A549 (cell line): ENCODE results near the gene DOC2A. TPM values are rescaled to one million over a fixed set of nuclear protein-coding genes. Genes with fewer than 3 reads are reported as not detected.

ENCODE experiments used
- ATAC-seq, 2 experiments: fragments of 200-7000 bp in 1 of 2; fragments of >200 bp in 1 of 2; cut with Nextera tagmentation in 1 of 2; cut with Tn5 transposase in 1 of 2; 3 replicates each; pipeline versions ENCODE4 v1.8.0 to v1.9.1; 2018 to 2020; ENCODE audit warnings: mild to moderate bottlenecking in 1 of 2, moderate library complexity in 1 of 2
- CTCF ChIA-PET: fragments of 300-600 bp; sonication (Branson Sonifier 250); formaldehyde crosslinking; extraction: SDS; loops from one replicate; lab custom pipeline; 2021; ENCODE audit warnings: antibody characterized with exemption, inconsistent platforms; lab: Yijun Ruan, JAX
- POLR2A ChIA-PET: fragments of 350-600 bp; formaldehyde crosslinking; extraction: SDS; loops from one replicate; lab custom pipeline; 2021; ENCODE audit warnings: antibody characterized with exemption, inconsistent platforms; lab: Yijun Ruan, JAX
- DNase-seq, 2 experiments: peaks; one replicate each; pipeline versions ENCODE4 v3.0.0 to v3.0.0-alpha.2; 2011 to 2016; ENCODE audit warnings: low read depth in 1 of 2, low spot score in 1 of 2
- FAIRE-seq: peaks from 2 replicates; lab custom pipeline; 2011; peaks lifted over from hg19 to GRCh38; lab: Jason Lieb, UNC
- H3K27ac ChIP-seq, 2 experiments: fragments of >200 bp; sonication (Bioruptor Twin); formaldehyde crosslinking; 3 replicates each; pipeline ENCODE4 v1.5.1; 2016 to 2017
- H3K4me1 ChIP-seq: fragments of >200 bp; sonication (Bioruptor Twin); formaldehyde crosslinking; 3 replicates; pipeline ENCODE4 v1.6.1; 2016
- H3K4me2 ChIP-seq: fragments of >200 bp; sonication (Bioruptor Twin); formaldehyde crosslinking; 3 replicates; pipeline ENCODE4 v1.6.1; 2016
- H3K4me3 ChIP-seq: fragments of >200 bp; sonication (Bioruptor Twin); formaldehyde crosslinking; 3 replicates; pipeline ENCODE4 v1.5.1; 2016
- H3K9me3 ChIP-seq: fragments of >200 bp; sonication (Bioruptor Twin); formaldehyde crosslinking; 3 replicates; pipeline ENCODE4 v1.6.1; 2016
- CBX2 ChIP-seq: fragments of 200-600 bp; sonication (generic); IDR thresholded peaks from 2 replicates; pipeline ENCODE4 v1.6.1; 2016; ENCODE audit warnings: low read depth, mild to moderate bottlenecking, borderline replicate concordance
- CHD4 ChIP-seq: fragments of 200-600 bp; sonication (generic); IDR thresholded peaks from 2 replicates; pipeline ENCODE4 v1.6.1; 2016; ENCODE audit warnings: antibody characterized with exemption, mild to moderate bottlenecking, borderline replicate concordance
- GATA3 ChIP-seq: IDR thresholded peaks from 2 replicates; pipeline ENCODE4 v1.6.1; 2012; ENCODE audit warnings: borderline replicate concordance
- NPAS2 ChIP-seq: fragments of 250-450 bp; sonication (Bioruptor Pico); IDR thresholded peaks from 2 replicates; pipeline ENCODE4 v1.8.0; 2022; ENCODE audit warnings: mild to moderate bottlenecking, moderate library complexity, borderline replicate concordance
- POLR2A ChIP-seq: IDR thresholded peaks from 2 replicates; pipeline ENCODE4 v1.6.1; 2012; ENCODE audit warnings: mild to moderate bottlenecking, low read length
- RNF2 ChIP-seq: fragments of 200-600 bp; sonication (generic); IDR thresholded peaks from 2 replicates; pipeline ENCODE4 v1.6.1; 2016; ENCODE audit warnings: low read depth, mild to moderate bottlenecking, antibody characterized with exemption, moderate library complexity, borderline replicate concordance
- WGBS: methylation state at CpG from one replicate; pipeline ENCODE4 v1.1.6; 2017; ENCODE audit errors: missing lambda C conversion rate; 5-methylcytosine and 5-hydroxymethylcytosine counted together
- polyA plus RNA-seq, 4 experiments: library from polyadenylated mRNA; depleted of rRNA in 3 of 4; stranded (reverse); fragments of >200 nt; fragmentation: RNase III in 1 of 4; extraction: RNeasy Plus Mini Kit Qiagen cat#74134 plus additional on column Dnase treatment in 1 of 4; gene quantifications; 2 replicates in 3 of 4; 3 replicates in 1 of 4; pipeline ENCODE4 v1.2.3, GENCODE V29; 2011 to 2017
- TF ChIP-seq, protein P1 (sequence below): IDR thresholded peaks from 2 replicates; pipeline ENCODE4 v1.6.1; 2012
- TF ChIP-seq, protein P2 (sequence below): fragments of 200-600 bp; sonication (generic); IDR thresholded peaks from 2 replicates; pipeline ENCODE4 v1.6.1; 2016; ENCODE audit warnings: antibody characterized with exemption, mild to moderate bottlenecking, moderate library complexity
- TF ChIP-seq, protein P3 (sequence below): fragments of >200 bp; sonication (Bioruptor Twin); formaldehyde crosslinking; IDR thresholded peaks from 2 replicates; pipeline ENCODE4 v1.6.1; 2016

Gene DOC2A
- polyA plus RNA-seq, 2 of the 4 experiments (the other 2 are of a cell fraction), result 2.5 to 5.5 TPM

DNA sequence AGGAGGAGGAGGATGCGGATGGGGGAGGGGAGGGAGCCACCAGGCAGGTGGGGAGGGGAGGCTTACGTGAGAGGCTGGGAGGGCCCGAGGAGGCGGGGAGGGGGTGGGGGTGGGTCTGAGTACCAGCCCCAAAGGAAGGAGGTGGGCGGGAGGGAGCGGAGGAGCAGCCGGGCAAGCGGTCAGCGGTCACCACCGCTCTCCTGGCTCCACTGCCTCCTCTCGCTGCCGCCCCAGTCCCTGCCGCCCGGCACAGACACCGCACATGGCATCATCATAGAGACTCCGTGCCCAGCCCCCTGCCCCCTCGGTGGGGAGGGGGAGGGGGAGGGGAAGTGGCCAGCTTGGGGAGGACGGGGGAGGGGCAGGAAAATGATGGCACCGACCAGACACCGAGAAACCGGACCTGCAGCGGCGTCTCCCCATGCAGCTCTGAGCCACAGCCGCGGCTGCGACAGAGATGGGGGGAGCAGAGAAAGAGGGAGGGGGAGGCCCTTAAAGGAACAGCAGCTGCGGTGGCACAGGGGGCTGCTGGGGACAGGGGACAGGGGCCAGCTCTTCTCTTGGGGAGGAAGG is 20.1 kb upstream of the DOC2A start, which contains the start of gene TLCD3B:
TLCD3B (minus strand) TSS at position 431 of the 573 bp plus-strand sequence. CDS start 744 bp downstream, outside the sequence.
- ChIA-PET CTCF (interaction anchor here (0.6 to 5.0 kb wide), 34 partner anchors 8 to 427 kb away, joined by 3 to 61 read pairs (median 9); partner anchors contain the start of genes ALDOA, C16orf92, CDIPT and MVP), POLR2A (no interaction called here)
- Histone ChIP-seq H3K4me2 (peak within 1 kb of the TSS; percentile 79), H3K9me3 (no peaks in the 10 kb centered on the region), H3K4me3 (peak within 1 kb of the TSS; percentile 34), H3K27ac (peak within 1 kb of the TSS in 1 of 2 experiments; percentile 75; a peak in 3 of 6 replicates), H3K4me1 (0 out of 3 replicates have a peak, but pooled peaks cover 7% of the 10 kb centered on the region)
- ATAC-seq, result peak; percentile 28 to 49; a peak in 4 of 6 replicates
- TF ChIP-seq, protein P1, sequence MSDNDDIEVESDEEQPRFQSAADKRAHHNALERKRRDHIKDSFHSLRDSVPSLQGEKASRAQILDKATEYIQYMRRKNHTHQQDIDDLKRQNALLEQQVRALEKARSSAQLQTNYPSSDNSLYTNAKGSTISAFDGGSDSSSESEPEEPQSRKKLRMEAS, result no peak
- TF ChIP-seq RNF2 (no peak), GATA3 (no peak), NPAS2 (CRISPR knock-in tag) (no peak)
- no peak for FAIRE-seq
- DNase-seq, result no peak
- whole genome bisulfite sequencing, result 9% methylated on average over 17 of the region's 27 CpGs

DNA sequence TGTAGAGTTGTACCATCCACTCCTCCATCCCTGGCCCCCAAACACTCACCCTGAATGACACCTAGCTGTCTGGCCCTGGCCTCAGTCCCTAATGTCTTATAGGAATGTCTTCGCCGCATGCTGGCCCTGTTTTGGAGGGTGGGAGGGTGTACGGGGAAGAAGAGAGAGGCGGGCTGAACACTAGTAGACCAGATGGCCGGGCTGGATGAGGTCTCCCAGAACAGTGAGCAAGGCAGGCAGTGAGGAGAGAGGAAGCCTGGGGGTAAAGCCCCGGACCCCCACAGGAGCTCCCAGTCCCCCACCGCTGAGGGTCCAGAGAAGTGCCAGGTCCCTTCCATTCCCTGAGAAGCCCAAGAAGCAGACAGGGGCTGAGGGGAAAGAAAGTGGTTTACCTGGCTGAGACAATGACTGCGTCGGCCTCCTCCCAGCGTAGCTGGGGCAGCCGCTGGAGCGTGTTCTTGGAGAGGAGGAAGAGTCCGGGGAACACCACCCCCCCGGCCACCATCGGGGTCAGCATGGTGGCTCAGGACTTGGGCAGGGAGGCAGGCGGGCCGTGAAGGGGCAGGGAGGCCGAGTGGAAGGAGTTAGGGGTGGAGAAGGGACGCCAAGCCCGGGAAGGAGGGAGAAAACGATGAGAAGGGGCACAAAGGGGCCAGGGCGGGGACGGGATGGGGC is 19.3 kb upstream of the DOC2A start:
- TF ChIP-seq POLR2A (no peak), CBX2 (no peak)
- ChIA-PET POLR2A (no interaction called here), CTCF (interaction anchor here (1.1 to 3.8 kb wide), 5 partner anchors 161 to 330 kb away, joined by 3 to 48 read pairs (median 14); partner anchors contain the start of gene MVP)
- peak overlapping the region in 1 of 2 experiments; percentile 75; a peak in 1 of 6 replicates for H3K27ac ChIP-seq
- DNase-seq (no peak), ATAC-seq (no peak), FAIRE-seq (no peak)
- WGBS, result 57% methylated on average over 22 of the region's 23 CpGs
- 0 out of 3 replicates have a peak, but pooled peaks cover 7% of the 10 kb centered on the region for H3K4me1 ChIP-seq
- H3K4me2 ChIP-seq, result peak overlapping the region; percentile 79; the same call in 2 of the 3 replicates
- no peaks in the 10 kb centered on the region for H3K9me3 ChIP-seq
- H3K4me3 ChIP-seq, result no peak overlapping the region

DNA sequence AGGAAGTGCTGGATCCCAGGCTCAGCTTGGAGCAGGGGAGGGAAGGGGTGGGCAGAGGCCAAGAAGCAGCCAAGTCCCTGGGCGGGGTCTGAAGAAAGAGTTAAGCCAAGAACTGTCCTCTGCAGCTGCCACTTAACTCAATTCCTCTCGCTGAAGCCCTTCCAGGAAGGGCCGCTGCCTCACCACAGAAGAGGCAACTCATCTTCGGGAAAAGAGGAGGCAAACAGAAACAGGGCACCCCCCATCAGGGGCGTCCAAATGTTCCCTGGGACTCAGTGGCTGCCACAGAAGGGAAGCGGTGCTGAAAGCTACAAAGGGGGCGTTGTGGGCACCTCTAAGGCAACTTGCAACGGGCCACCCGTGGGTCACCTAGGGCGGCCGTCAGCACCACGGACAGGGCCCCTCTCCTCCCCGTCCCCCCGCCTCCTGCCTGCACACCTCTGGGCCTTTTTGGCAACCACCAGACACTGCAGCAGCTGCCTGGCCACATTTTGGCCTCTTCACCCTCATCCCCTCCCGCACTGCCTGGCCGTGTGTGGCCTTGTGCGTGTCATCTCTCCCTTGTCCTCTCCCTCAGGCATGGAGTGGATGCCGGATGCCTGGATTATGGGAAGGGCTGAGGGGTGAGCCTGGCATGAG is 17.7 kb upstream of the DOC2A start:
- CTCF ChIA-PET, result interaction anchor here (0.6 to 0.8 kb wide), 4 partner anchors 13 to 127 kb away, joined by 3 to 4 read pairs (median 3); no protein-coding TSS in a partner anchor
- H3K4me1 ChIP-seq, result 0 out of 3 replicates have a peak, but pooled peaks cover 7% of the 10 kb centered on the region
- ATAC-seq, result peak in 1 of 2 experiments; percentile 33; a peak in 4 of 6 replicates
- TF ChIP-seq CHD4, result no peak
- TF ChIP-seq, protein P2, sequence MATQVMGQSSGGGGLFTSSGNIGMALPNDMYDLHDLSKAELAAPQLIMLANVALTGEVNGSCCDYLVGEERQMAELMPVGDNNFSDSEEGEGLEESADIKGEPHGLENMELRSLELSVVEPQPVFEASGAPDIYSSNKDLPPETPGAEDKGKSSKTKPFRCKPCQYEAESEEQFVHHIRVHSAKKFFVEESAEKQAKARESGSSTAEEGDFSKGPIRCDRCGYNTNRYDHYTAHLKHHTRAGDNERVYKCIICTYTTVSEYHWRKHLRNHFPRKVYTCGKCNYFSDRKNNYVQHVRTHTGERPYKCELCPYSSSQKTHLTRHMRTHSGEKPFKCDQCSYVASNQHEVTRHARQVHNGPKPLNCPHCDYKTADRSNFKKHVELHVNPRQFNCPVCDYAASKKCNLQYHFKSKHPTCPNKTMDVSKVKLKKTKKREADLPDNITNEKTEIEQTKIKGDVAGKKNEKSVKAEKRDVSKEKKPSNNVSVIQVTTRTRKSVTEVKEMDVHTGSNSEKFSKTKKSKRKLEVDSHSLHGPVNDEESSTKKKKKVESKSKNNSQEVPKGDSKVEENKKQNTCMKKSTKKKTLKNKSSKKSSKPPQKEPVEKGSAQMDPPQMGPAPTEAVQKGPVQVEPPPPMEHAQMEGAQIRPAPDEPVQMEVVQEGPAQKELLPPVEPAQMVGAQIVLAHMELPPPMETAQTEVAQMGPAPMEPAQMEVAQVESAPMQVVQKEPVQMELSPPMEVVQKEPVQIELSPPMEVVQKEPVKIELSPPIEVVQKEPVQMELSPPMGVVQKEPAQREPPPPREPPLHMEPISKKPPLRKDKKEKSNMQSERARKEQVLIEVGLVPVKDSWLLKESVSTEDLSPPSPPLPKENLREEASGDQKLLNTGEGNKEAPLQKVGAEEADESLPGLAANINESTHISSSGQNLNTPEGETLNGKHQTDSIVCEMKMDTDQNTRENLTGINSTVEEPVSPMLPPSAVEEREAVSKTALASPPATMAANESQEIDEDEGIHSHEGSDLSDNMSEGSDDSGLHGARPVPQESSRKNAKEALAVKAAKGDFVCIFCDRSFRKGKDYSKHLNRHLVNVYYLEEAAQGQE, result peak; percentile 91
- TF ChIP-seq, protein P3, sequence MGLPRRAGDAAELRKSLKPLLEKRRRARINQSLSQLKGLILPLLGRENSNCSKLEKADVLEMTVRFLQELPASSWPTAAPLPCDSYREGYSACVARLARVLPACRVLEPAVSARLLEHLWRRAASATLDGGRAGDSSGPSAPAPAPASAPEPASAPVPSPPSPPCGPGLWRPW, result no peak
- H3K27ac ChIP-seq, result no peak overlapping the region
- no peaks in the 10 kb centered on the region for H3K9me3 ChIP-seq
- WGBS, result 29% methylated on average over 18 of the region's 18 CpGs
- no peak for DNase-seq
- FAIRE-seq, result no peak
- POLR2A ChIA-PET, result no interaction called here
- no peak overlapping the region for H3K4me3 ChIP-seq
- H3K4me2 ChIP-seq, result no peak overlapping the region
